Measurements from ENCODE around the gene HNRNPUL2. TPM values are rescaled to one million over a fixed set of nuclear protein-coding genes. Genes with fewer than 3 reads are reported as not detected.
A peak's percentile ranks its signal among the peaks of the same experiment; 100 is the strongest.

Gene HNRNPUL2
- total and polyA plus RNA-seq, 9 of the 15 experiments (the other 6 are each of a cell fraction or from before 2014, with no cell fraction given): 0.89 to 44.3 (median 15.2) TPM

GRCh38 chr11:62669420-62670161 is 57.7 kb downstream of the HNRNPUL2 start (continued):
- TF ChIP-seq ZNF592 (IDR thresholded peaks at IDR 0.05) (peak; percentile 55), TCF3 (CRISPR knock-in tag; IDR thresholded peaks at IDR 0.05) (0 out of 2 replicates have a peak, but pooled peaks have one; percentile 12), NR4A1 (CRISPR knock-in tag; IDR thresholded peaks at IDR 0.05) (no peak), NR4A1 (tag; IDR thresholded peaks at IDR 0.05) (peak; percentile 54; the same call in 1 of the 2 replicates), ZFX (CRISPR knock-in tag; IDR thresholded peaks at IDR 0.05) (0 out of 2 replicates have a peak, but pooled peaks have one; percentile 8), ZNF431 (CRISPR knock-in tag; IDR thresholded peaks at IDR 0.05) (no peak), ZNF589 (CRISPR knock-in tag; IDR thresholded peaks at IDR 0.05; ENCODE audit: low read depth) (0 out of 2 replicates have a peak, but pooled peaks have one; percentile 32)
